ENCODE results near the gene SPATA13. TPM values are rescaled to one million over a fixed set of nuclear protein-coding genes. Genes with fewer than 3 reads are reported as not detected.

SPATA13 gene
- total and polyA plus RNA-seq, 2 donors (not counting 1 experiment from before 2014, with no cell fraction given), result 11.6 to 24.6 TPM

GRCh38 chr13:24196593-24197197 is 36.2 kb downstream of the SPATA13 start:
- Histone ChIP-seq H3K27ac (ENCODE audit: insufficient read depth, low read length) (no peak overlapping the region), H2AFZ (ENCODE audit: low read length) (no peak overlapping the region), H3K9me3 (ENCODE audit: control insufficient read depth, insufficient read depth, low read depth, low read length) (no peaks in the 10 kb centered on the region), H4K20me1 (ENCODE audit: control insufficient read depth, extremely low read depth, insufficient read depth, low read length) (no peaks in the 10 kb centered on the region), H3K9ac (ENCODE audit: insufficient read depth, low read length) (no peak overlapping the region), H3K36me3 (ENCODE audit: control insufficient read depth, insufficient read depth, low read length) (no peaks in the 10 kb centered on the region), H3K4me2 (ENCODE audit: extremely low read depth, insufficient read depth, low read length) (no peak overlapping the region), H3K4me1 (ENCODE audit: control insufficient read depth, extremely low read depth, insufficient read depth, low read length) (no peaks in the 10 kb centered on the region), H3K4me3 (replicated peaks in 1 of 4; ENCODE audit: control extremely low read depth in 1 of 4, insufficient read depth in 1 of 4, low read depth in 3 of 4, low read length in 4 of 4) (no peak overlapping the region), H3K27me3 (ENCODE audit: control insufficient read depth, insufficient read depth, low read length) (no peaks in the 10 kb centered on the region), H3K79me2 (ENCODE audit: control insufficient read depth, insufficient read depth, low read length) (no peaks in the 10 kb centered on the region)
- TF ChIP-seq CTCF (conservative IDR thresholded peaks at IDR 0.05 in 1 of 2, IDR thresholded peaks at IDR 0.05 in 1 of 2; ENCODE audit: low read depth in 1 of 2, low read length in 2 of 2) (no peak), EZH2 (IDR thresholded peaks at IDR 0.05; ENCODE audit: low read length, missing control alignments) (no peak)
- DNase-seq (ENCODE audit: low read depth in 2 of 2), result no peak

GRCh38 chr13:24199016-24199415 is 38.5 kb downstream of the SPATA13 start:
- H3K27me3 ChIP-seq (ENCODE audit: control insufficient read depth, insufficient read depth, low read length), result no peaks in the 10 kb centered on the region
- H2AFZ ChIP-seq (ENCODE audit: low read length), result no peak overlapping the region
- H3K9me3 ChIP-seq (ENCODE audit: control insufficient read depth, insufficient read depth, low read depth, low read length), result no peaks in the 10 kb centered on the region
- H4K20me1 ChIP-seq (ENCODE audit: control insufficient read depth, extremely low read depth, insufficient read depth, low read length), result no peaks in the 10 kb centered on the region
- no peak overlapping the region for H3K4me2 ChIP-seq (ENCODE audit: extremely low read depth, insufficient read depth, low read length)
- no peak overlapping the region for H3K27ac ChIP-seq (ENCODE audit: insufficient read depth, low read length)
- peaks cover 3% of the 10 kb centered on the region for H3K4me1 ChIP-seq (ENCODE audit: control insufficient read depth, extremely low read depth, insufficient read depth, low read length)
- DNase-seq (ENCODE audit: low read depth in 2 of 2), result no peak
- no peaks in the 10 kb centered on the region for H3K36me3 ChIP-seq (ENCODE audit: control insufficient read depth, insufficient read depth, low read length)
- H3K79me2 ChIP-seq (ENCODE audit: control insufficient read depth, insufficient read depth, low read length), result no peaks in the 10 kb centered on the region
- H3K9ac ChIP-seq (ENCODE audit: insufficient read depth, low read length), result no peak overlapping the region
- no peak for TF ChIP-seq EZH2 (IDR thresholded peaks at IDR 0.05; ENCODE audit: low read length, missing control alignments)
- no peak for TF ChIP-seq CTCF (conservative IDR thresholded peaks at IDR 0.05 in 1 of 2, IDR thresholded peaks at IDR 0.05 in 1 of 2; ENCODE audit: low read depth in 1 of 2, low read length in 2 of 2)
- H3K4me3 ChIP-seq (replicated peaks in 1 of 4; ENCODE audit: control extremely low read depth in 1 of 4, insufficient read depth in 1 of 4, low read depth in 3 of 4, low read length in 4 of 4), result no peak overlapping the region

GRCh38 chr13:24202215-24202614 is 41.7 kb downstream of the SPATA13 start:
- Histone ChIP-seq H4K20me1 (ENCODE audit: control insufficient read depth, extremely low read depth, insufficient read depth, low read length) (no peaks in the 10 kb centered on the region), H3K4me2 (ENCODE audit: extremely low read depth, insufficient read depth, low read length) (no peak overlapping the region), H3K9ac (ENCODE audit: insufficient read depth, low read length) (no peak overlapping the region), H3K4me1 (ENCODE audit: control insufficient read depth, extremely low read depth, insufficient read depth, low read length) (peaks cover 3% of the 10 kb centered on the region), H3K4me3 (replicated peaks in 1 of 4; ENCODE audit: control extremely low read depth in 1 of 4, insufficient read depth in 1 of 4, low read depth in 3 of 4, low read length in 4 of 4) (no peak overlapping the region), H3K79me2 (ENCODE audit: control insufficient read depth, insufficient read depth, low read length) (no peaks in the 10 kb centered on the region), H2AFZ (ENCODE audit: low read length) (no peak overlapping the region), H3K36me3 (ENCODE audit: control insufficient read depth, insufficient read depth, low read length) (no peaks in the 10 kb centered on the region), H3K9me3 (ENCODE audit: control insufficient read depth, insufficient read depth, low read depth, low read length) (no peaks in the 10 kb centered on the region), H3K27me3 (ENCODE audit: control insufficient read depth, insufficient read depth, low read length) (no peaks in the 10 kb centered on the region), H3K27ac (ENCODE audit: insufficient read depth, low read length) (no peak overlapping the region)
- no peak for TF ChIP-seq CTCF (conservative IDR thresholded peaks at IDR 0.05 in 1 of 2, IDR thresholded peaks at IDR 0.05 in 1 of 2; ENCODE audit: low read depth in 1 of 2, low read length in 2 of 2)
- no peak for TF ChIP-seq EZH2 (IDR thresholded peaks at IDR 0.05; ENCODE audit: low read length, missing control alignments)
- DNase-seq (ENCODE audit: low read depth in 2 of 2), result no peak

Data from fibroblast of lung (primary cell).